WERI-Rb-1 (cell line): Measurements from ENCODE around the gene CRB3.

Source experiments
- DNase-seq: peaks from one replicate; pipeline ENCODE4 v3.0.0-alpha.2; 2020
- H3K27ac ChIP-seq: fragments of 250-450 bp; sonication (Bioruptor Pico); 2 replicates; pipeline ENCODE4 v1.5.1; 2020; ENCODE audit warnings: mild to moderate bottlenecking, moderate library complexity
- H3K27me3 ChIP-seq: fragments of 250-450 bp; sonication (Bioruptor Pico); 2 replicates; pipeline ENCODE4 v1.5.1; 2021; ENCODE audit warnings: mild to moderate bottlenecking, low read depth, moderate library complexity; ENCODE audit not compliant: insufficient read depth, severe bottlenecking
- H3K36me3 ChIP-seq: fragments of 250-450 bp; sonication (Bioruptor Pico); 2 replicates; pipeline ENCODE4 v1.5.1; 2020; ENCODE audit warnings: mild to moderate bottlenecking, moderate library complexity
- H3K4me3 ChIP-seq: 2 replicates; pipeline ENCODE4 v1.5.1; 2011; ENCODE audit warnings: low read depth, mild to moderate bottlenecking, control low read depth, low read length
- H3K9me3 ChIP-seq: fragments of 250-450 bp; sonication (Bioruptor Pico); 2 replicates; pipeline ENCODE4 v1.5.1; 2021; ENCODE audit warnings: mild to moderate bottlenecking, moderate library complexity; ENCODE audit not compliant: severe bottlenecking
- CTCF ChIP-seq: IDR thresholded peaks from 2 replicates; pipeline ENCODE4 v1.5.1; 2011; ENCODE audit warnings: low read depth, mild to moderate bottlenecking, control low read depth, inconsistent platforms, low read length

The CRB3 gene

GRCh38 chr19:6448045-6448444 lies 16.0 kb upstream of the CRB3 start:
- peak overlapping the region; percentile 30; the same call in 1 of the 2 replicates for H3K27ac ChIP-seq
- TF ChIP-seq CTCF = no peak
- peaks cover 10% of the 10 kb centered on the region for H3K36me3 ChIP-seq
- H3K4me3 ChIP-seq = no peak overlapping the region
- no peaks in the 10 kb centered on the region for H3K27me3 ChIP-seq
- peak; percentile 49 for DNase-seq
- no peaks in the 10 kb centered on the region for H3K9me3 ChIP-seq

GRCh38 chr19:6450166-6450565 lies 13.9 kb upstream of the CRB3 start:
- no peak for DNase-seq
- peaks cover 29% of the 10 kb centered on the region for H3K36me3 ChIP-seq
- H3K27me3 ChIP-seq = no peaks in the 10 kb centered on the region
- H3K4me3 ChIP-seq = no peak overlapping the region
- no peak for TF ChIP-seq CTCF
- H3K9me3 ChIP-seq = peaks cover 11% of the 10 kb centered on the region
- no peak overlapping the region for H3K27ac ChIP-seq

- H3K36me3 ChIP-seq = peaks cover 34% of the 10 kb centered on the region
- H3K9me3 ChIP-seq = peaks cover 11% of the 10 kb centered on the region
- no peak overlapping the region for H3K4me3 ChIP-seq
- no peak for TF ChIP-seq CTCF
- no peak overlapping the region for H3K27ac ChIP-seq
- H3K27me3 ChIP-seq = no peaks in the 10 kb centered on the region
- DNase-seq = no peak
These were observed 12.4 kb upstream of the CRB3 start for GRCh38 chr19:6451583-6452222.

- Histone ChIP-seq H3K27me3 (no peaks in the 10 kb centered on the region), H3K4me3 (no peak overlapping the region), H3K9me3 (peaks cover 11% of the 10 kb centered on the region), H3K36me3 (peaks cover 34% of the 10 kb centered on the region), H3K27ac (no peak overlapping the region)
- TF ChIP-seq CTCF = no peak
- DNase-seq = no peak
These were observed 11.9 kb upstream of the CRB3 start for GRCh38 chr19:6452223-6452614.

GRCh38 chr19:6452899-6453298 lies 11.2 kb upstream of the CRB3 start:
- no peak overlapping the region for H3K27ac ChIP-seq
- TF ChIP-seq CTCF = no peak
- H3K4me3 ChIP-seq = no peak overlapping the region
- no peaks in the 10 kb centered on the region for H3K27me3 ChIP-seq
- H3K9me3 ChIP-seq = peaks cover 11% of the 10 kb centered on the region
- DNase-seq = no peak
- peaks cover 34% of the 10 kb centered on the region for H3K36me3 ChIP-seq
